ENCODE measurements around the gene MCAM.

DNA sequence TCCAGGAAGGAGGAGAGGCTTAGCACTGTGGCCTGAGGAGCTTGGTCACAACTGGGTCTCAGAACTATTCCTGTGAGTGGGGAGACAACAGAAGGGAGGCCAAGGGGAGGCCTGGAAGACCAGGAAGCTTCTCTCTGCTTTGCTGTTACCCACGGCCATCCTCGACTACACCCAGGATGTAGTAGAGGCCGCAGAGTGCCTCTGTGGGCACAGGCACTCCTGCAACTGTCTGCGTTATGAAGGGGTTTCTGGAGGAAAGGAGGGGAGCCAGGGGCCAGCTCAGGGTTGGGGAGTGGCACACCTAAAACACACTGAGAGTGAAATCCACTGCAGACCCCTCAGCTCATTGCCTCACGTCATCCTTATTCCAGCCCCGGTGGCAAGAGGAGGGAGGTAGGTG lies 33.4 kb upstream of the MCAM start:
- TF ChIP-seq, protein P1, sequence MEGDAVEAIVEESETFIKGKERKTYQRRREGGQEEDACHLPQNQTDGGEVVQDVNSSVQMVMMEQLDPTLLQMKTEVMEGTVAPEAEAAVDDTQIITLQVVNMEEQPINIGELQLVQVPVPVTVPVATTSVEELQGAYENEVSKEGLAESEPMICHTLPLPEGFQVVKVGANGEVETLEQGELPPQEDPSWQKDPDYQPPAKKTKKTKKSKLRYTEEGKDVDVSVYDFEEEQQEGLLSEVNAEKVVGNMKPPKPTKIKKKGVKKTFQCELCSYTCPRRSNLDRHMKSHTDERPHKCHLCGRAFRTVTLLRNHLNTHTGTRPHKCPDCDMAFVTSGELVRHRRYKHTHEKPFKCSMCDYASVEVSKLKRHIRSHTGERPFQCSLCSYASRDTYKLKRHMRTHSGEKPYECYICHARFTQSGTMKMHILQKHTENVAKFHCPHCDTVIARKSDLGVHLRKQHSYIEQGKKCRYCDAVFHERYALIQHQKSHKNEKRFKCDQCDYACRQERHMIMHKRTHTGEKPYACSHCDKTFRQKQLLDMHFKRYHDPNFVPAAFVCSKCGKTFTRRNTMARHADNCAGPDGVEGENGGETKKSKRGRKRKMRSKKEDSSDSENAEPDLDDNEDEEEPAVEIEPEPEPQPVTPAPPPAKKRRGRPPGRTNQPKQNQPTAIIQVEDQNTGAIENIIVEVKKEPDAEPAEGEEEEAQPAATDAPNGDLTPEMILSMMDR (IDR thresholded peaks at IDR 0.05), result no peak
- TF ChIP-seq, protein P2, sequence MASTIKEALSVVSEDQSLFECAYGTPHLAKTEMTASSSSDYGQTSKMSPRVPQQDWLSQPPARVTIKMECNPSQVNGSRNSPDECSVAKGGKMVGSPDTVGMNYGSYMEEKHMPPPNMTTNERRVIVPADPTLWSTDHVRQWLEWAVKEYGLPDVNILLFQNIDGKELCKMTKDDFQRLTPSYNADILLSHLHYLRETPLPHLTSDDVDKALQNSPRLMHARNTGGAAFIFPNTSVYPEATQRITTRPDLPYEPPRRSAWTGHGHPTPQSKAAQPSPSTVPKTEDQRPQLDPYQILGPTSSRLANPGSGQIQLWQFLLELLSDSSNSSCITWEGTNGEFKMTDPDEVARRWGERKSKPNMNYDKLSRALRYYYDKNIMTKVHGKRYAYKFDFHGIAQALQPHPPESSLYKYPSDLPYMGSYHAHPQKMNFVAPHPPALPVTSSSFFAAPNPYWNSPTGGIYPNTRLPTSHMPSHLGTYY (CRISPR knock-in tag; IDR thresholded peaks at IDR 0.05), result no peak
- no peak for TF ChIP-seq EMX1 (CRISPR knock-in tag; IDR thresholded peaks at IDR 0.05)

Data from WTC11 (cell line).